ENCODE data around the gene SARS1.

Gene SARS1

DNA sequence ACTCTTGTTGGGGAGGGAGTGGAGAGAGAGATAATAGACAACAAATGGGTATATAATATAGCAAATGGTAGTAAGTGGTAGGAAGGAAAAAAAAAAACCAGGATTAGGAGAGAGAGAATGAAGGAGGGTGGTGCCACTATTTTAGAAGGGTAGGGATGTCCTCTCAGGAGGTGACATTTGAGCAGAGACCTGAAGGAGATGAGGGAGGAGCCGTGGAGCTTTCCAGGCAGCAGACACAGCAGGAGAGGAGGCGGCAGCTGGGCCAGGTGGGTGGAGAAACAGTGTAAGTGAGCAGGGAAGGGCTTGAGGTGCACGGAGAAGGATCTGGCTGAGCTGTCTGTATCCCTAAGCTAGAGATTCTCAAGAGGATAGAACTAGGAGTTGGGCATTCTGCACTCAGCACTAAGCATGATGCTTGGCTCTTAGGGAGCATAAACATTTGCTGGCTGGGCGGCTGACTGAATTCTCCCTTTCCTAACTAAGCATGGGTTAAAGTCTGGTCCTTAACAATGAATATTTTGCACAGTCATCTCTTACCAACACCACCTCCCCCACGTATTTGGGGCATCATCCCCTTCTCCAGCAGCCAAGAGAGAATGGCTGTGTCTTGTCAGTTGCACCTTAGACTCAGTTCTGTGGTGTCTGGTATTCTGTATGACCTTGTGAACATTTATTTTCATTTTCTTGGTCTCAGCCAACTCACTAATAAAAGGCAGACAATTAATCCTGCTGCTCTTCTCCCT is 27.6 kb upstream of the SARS1 start:
- TF ChIP-seq, protein P1, sequence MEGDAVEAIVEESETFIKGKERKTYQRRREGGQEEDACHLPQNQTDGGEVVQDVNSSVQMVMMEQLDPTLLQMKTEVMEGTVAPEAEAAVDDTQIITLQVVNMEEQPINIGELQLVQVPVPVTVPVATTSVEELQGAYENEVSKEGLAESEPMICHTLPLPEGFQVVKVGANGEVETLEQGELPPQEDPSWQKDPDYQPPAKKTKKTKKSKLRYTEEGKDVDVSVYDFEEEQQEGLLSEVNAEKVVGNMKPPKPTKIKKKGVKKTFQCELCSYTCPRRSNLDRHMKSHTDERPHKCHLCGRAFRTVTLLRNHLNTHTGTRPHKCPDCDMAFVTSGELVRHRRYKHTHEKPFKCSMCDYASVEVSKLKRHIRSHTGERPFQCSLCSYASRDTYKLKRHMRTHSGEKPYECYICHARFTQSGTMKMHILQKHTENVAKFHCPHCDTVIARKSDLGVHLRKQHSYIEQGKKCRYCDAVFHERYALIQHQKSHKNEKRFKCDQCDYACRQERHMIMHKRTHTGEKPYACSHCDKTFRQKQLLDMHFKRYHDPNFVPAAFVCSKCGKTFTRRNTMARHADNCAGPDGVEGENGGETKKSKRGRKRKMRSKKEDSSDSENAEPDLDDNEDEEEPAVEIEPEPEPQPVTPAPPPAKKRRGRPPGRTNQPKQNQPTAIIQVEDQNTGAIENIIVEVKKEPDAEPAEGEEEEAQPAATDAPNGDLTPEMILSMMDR (IDR thresholded peaks at IDR 0.05) = no peak
- H3K36me3 ChIP-seq = peaks cover 23% of the 10 kb centered on the region
- peak overlapping the region in 1 of 2 experiments; percentile 9 for H3K4me3 ChIP-seq (ENCODE audit: low read depth in 1 of 2, low read length in 1 of 2)
- H3K27me3 ChIP-seq = no peaks in the 10 kb centered on the region
- peaks cover 69 to 74% of the 10 kb centered on the region in 2 experiments for H3K4me1 ChIP-seq (ENCODE audit: control insufficient read depth in 1 of 2, insufficient read depth in 1 of 2, low read depth in 1 of 2, low read length in 1 of 2)
- H3K27ac ChIP-seq = peak overlapping the region; percentile 91
- H3K9me3 ChIP-seq = no peaks in the 10 kb centered on the region

DNA sequence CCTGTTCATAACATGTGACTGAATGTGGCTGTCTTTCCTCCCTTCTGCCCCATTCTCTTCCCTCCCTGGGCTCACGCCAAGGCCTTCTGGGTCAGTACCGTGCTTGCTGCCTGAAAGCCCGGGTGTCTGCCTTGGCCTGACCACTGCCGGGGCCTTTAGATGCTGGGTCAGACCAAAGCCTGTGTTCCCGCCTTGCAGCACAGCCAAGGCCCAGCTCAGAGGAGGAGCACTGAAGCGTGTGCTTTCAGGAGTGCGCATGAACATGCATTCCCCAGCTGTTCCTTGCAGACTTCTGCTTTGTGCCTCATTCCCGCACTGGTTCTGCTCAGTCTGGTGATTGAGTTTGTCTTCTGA is 27.0 kb upstream of the SARS1 start:
- Histone ChIP-seq H3K27me3 (no peaks in the 10 kb centered on the region), H3K4me1 (ENCODE audit: control insufficient read depth in 1 of 2, insufficient read depth in 1 of 2, low read depth in 1 of 2, low read length in 1 of 2) (peaks cover 69 to 77% of the 10 kb centered on the region in 2 experiments), H3K36me3 (peaks cover 28% of the 10 kb centered on the region), H3K4me3 (ENCODE audit: low read depth in 1 of 2, low read length in 1 of 2) (no peak overlapping the region), H3K9me3 (no peaks in the 10 kb centered on the region), H3K27ac (peak overlapping the region; percentile 91)
- TF ChIP-seq, protein P1 (IDR thresholded peaks at IDR 0.05) = no peak

DNA sequence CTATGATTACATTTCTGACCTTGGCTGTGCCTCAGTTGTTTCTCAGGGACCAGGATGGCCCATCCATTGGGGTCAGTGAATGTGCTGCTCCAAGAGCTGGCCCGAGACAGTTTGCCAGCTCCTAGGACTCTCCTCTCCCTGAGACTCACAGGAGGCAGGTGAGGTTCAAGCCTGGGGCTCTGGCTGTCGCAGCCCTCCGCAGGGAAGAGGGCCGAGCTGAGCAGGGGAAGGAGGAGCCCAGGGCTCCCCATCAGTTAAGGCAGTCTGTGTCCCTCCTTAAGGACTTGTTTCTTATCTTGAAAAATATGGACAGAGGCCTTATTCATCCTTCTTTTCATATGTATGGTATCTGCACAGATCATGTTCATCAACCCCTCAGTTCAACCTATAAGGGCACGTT is 26.6 kb upstream of the SARS1 start:
- TF ChIP-seq, protein P1 (IDR thresholded peaks at IDR 0.05) = no peak
- H3K36me3 ChIP-seq = peaks cover 32% of the 10 kb centered on the region

DNA sequence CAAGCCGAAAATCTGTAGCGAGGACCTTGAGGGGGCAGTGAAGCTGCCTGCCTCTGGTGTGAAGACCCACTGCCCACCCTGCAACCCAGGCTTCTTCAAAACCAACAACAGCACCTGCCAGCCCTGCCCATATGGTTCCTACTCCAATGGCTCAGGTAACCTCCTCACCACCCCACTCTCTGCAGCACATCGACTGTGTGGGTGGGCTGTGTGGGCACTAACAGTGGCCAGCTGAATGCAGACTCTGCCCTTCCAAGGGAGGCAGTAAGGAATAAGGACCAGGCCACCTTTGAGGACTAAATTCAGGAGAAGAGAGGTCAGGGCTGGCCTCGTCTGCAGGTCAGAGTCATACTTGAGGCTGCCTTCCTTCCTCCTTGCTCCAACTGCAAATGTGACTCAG is 25.5 kb upstream of the SARS1 start:
- H3K36me3 ChIP-seq = peaks cover 42% of the 10 kb centered on the region
- no peak overlapping the region for H3K4me3 ChIP-seq (ENCODE audit: low read depth in 1 of 2, low read length in 1 of 2)
- H3K27me3 ChIP-seq = no peaks in the 10 kb centered on the region

More for the DNA sequence above, 26.6 kb upstream of the SARS1 start:
- peaks cover 69 to 77% of the 10 kb centered on the region in 2 experiments for H3K4me1 ChIP-seq (ENCODE audit: control insufficient read depth in 1 of 2, insufficient read depth in 1 of 2, low read depth in 1 of 2, low read length in 1 of 2)
- H3K4me3 ChIP-seq (ENCODE audit: low read depth in 1 of 2, low read length in 1 of 2) = no peak overlapping the region
- H3K27ac ChIP-seq = peak overlapping the region; percentile 91
- no peaks in the 10 kb centered on the region for H3K27me3 ChIP-seq
- no peaks in the 10 kb centered on the region for H3K9me3 ChIP-seq

DNA sequence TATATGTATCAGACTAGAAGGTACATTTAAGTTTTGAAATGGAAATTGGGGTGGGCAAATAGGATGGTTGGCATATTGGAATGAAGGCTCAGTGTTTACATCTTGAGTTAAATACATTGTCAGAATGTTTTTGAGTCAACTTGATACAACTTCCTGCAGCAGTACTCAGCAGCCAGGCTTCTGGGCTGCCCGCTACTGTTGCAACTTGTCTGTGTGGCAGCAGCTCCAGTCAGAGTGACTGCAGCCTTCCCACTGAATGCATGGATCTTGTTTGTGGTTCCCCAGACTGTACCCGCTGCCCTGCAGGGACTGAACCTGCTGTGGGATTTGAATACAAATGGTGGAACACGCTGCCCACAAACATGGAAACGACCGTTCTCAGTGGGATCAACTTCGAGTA is 24.9 kb upstream of the SARS1 start:
- Histone ChIP-seq H3K36me3 (peaks cover 47% of the 10 kb centered on the region), H3K4me3 (ENCODE audit: low read depth in 1 of 2, low read length in 1 of 2) (no peak overlapping the region), H3K27me3 (no peaks in the 10 kb centered on the region), H3K9me3 (no peaks in the 10 kb centered on the region), H3K27ac (peak overlapping the region; percentile 68), H3K4me1 (ENCODE audit: control insufficient read depth in 1 of 2, insufficient read depth in 1 of 2, low read depth in 1 of 2, low read length in 1 of 2) (peaks cover 68 to 75% of the 10 kb centered on the region in 2 experiments)
- TF ChIP-seq, protein P1 (IDR thresholded peaks at IDR 0.05) = no peak

More for the DNA sequence above, 25.5 kb upstream of the SARS1 start:
- no peaks in the 10 kb centered on the region for H3K9me3 ChIP-seq
- TF ChIP-seq, protein P1 (IDR thresholded peaks at IDR 0.05) = no peak
- peak overlapping the region; percentile 68 for H3K27ac ChIP-seq
- peaks cover 67 to 74% of the 10 kb centered on the region in 2 experiments for H3K4me1 ChIP-seq (ENCODE audit: control insufficient read depth in 1 of 2, insufficient read depth in 1 of 2, low read depth in 1 of 2, low read length in 1 of 2)
